ENCODE measurements around the gene GIMAP7.

DNA sequence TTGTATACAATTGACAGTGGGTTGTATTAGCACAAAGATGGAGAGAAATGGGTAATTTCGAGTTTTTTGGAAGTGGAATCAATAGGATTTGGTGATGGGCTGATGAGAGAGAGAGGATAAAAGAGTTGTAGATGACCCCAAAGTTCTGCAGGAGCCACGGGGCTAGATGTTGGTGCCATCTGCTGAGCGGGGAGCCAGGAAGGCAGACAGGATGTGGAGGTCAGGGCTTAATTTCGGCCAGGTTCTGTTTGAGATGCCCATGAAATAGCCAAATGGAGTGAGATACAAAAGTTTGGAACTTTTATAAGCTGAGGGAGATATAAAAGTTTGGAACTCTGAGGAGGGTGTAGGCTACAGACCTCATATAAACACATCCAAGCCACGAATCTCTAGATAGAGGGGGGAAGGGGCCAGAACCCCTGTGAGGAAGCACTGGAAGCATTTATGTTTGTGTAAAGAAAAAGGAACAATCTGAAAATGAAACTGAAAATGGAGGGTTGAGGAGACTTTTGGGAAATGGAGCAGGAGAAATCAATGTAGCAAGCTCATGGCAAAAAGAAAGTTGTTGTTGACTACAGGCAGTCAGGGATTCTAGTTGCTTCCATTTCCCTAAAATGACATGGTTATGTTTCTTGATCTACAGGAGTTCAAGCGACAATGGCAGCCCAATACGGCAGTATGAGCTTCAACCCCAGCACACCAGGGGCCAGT, 54.7 kb downstream of the GIMAP7 start:
- TF ChIP-seq, protein P1, sequence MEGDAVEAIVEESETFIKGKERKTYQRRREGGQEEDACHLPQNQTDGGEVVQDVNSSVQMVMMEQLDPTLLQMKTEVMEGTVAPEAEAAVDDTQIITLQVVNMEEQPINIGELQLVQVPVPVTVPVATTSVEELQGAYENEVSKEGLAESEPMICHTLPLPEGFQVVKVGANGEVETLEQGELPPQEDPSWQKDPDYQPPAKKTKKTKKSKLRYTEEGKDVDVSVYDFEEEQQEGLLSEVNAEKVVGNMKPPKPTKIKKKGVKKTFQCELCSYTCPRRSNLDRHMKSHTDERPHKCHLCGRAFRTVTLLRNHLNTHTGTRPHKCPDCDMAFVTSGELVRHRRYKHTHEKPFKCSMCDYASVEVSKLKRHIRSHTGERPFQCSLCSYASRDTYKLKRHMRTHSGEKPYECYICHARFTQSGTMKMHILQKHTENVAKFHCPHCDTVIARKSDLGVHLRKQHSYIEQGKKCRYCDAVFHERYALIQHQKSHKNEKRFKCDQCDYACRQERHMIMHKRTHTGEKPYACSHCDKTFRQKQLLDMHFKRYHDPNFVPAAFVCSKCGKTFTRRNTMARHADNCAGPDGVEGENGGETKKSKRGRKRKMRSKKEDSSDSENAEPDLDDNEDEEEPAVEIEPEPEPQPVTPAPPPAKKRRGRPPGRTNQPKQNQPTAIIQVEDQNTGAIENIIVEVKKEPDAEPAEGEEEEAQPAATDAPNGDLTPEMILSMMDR (IDR thresholded peaks at IDR 0.05): no peak
- no peak for TF ChIP-seq POLR2AphosphoS5 (IDR thresholded peaks at IDR 0.05)
